Glomerular visceral epithelial cell (primary cell): Measurements from ENCODE around the gene ACOT12.

Experiments
- DNase-seq: peaks from one replicate; pipeline ENCODE4 v3.0.0-alpha.2; 2016; ENCODE audit errors: extremely low spot score

Gene ACOT12

DNA sequence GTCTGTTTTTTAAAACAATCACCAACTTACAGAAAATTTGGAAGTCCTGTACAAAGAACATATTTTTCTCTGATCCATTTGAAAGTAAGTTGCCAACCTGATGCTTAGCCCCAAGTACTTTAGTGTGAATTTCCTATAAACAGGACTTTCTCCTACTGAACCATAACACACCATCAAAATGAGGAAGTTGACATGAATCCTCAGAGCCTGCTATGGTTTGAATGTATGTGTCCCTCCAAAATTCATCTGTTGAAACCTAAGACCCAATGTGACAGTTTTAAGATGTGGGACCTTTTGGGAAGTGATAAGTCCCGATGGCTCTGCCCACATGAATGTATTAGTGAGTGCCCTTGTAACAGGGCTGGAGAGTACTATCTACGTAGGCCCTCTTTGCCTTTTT is 6.4 kb upstream of the ACOT12 start:
- DNase-seq, result no peak

- DNase-seq, result no peak
Observed at GRCh38 chr5:81398741-81399140, 4.8 kb upstream of the ACOT12 start.

DNA sequence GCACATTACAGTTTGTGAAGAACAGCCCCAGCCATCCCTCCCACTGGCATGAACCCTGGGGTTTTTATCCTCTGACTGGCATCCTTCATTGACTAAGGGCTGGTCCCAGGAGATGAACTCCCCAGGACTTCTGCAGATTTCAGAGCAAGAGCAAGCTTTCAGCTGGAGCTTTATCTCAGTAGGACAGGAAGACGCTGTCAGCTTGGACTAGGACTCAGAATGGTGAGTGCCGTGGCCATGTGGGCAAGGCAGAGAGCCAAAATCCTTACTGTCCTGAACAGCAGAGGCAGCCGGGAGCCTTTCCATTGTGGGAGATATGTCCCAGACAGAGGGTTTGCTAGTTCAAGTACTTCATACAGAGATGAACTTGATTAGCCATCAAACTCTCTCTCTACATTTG is 3.2 kb upstream of the ACOT12 start:
- DNase-seq, result peak; percentile 13

DNA sequence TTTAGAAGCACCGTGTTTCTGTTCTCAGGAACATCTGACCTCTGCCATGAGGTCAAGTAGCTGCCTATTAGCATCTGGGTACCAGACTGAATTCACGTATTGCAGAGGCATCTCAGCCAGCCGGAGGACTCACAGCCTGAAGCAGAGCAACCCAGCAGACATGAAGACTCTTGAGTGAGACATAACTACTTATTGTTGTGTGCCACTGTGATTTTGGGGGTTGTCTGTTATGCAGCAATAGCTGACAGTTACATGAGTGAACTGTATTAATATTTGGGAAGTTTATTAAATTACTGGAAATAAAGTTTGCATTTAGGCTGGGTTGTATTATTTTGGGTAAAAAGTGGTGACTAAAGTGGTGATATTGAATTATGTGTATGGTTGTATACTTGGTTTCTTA is 1.3 kb upstream of the ACOT12 start:
- no peak for DNase-seq

DNA sequence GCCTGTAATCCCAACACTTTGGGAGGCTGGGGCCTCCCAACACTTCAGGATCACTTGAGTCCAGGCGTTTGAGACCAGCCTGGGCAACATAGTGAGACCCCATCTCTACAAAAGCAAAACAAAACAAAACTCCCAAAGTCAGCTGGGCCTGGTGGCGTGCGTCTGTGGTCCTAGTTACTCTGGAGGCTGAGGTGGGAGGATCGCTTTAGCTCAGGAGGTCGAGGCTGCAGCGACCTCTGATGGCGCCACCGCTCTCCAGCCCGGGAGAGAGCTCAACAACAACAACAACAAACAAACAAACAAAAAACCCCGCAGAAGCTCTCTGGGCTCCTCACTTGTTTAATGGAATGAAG is 528 bp downstream of the ACOT12 start:
- no peak for DNase-seq

GRCh38 chr5:81389025-81389424 is 4.9 kb downstream of the ACOT12 start:
- DNase-seq, result no peak

DNA sequence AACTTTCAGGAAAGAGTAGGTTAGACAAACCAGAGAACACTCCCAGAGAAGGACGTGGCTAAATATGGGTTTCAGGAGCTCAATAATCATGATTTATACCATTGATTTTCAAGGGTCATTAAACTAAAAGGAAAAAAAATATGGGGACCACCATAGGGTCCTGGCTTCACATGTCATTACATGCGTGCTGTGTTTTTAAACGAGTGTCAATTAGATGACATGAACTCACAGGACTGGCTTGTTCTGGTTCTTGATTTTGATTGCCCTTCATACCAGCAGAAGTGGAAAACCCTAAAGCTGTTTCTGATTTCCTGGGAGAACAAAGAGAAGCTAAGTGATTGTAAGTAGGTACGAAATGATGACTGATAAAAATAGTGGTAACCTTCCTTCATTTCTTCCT is 5.8 kb downstream of the ACOT12 start:
- DNase-seq, result no peak

DNA sequence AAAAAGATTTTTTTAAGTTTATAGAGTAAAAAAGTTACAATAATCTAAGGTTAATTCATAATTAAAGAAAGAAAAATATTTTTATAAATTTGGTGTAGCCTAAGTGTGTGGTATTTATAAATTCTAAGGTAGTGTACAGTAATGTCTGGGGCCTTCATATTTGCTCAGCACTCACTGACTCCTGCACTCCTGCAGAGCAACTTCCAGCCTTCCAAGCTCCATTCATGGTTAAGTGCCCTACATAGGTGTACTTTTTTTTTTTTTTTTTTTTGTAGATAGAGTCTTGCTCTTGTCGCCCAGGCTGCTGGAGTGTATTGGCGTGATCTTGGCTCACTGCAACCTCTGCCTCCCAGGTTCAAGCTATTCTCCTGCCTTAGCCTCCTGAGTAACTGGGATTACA is 10.1 kb downstream of the ACOT12 start:
- no peak for DNase-seq

GRCh38 chr5:81371354-81371876 is 22.5 kb downstream of the ACOT12 start:
- no peak for DNase-seq

- DNase-seq, result no peak
Observed at GRCh38 chr5:81370912-81371311, 23.0 kb downstream of the ACOT12 start.

DNA sequence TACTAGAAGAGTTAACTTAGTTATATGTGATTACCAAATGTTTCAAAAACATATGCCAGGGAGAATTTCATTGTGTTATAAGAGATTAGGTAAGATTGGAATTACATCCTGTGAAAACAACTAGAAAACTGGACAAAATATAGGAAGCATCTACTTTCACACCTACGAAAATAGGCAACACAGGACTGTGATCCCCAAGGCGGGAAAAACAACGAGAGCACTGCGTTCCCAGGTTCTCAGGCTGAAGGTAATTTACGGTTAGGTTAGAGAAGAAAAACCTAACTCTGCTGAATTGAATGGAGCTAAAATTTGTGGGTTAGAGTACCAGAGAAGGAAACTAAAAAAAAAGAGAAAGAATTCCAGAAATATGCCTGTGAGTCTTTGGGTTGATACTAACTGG is 28.4 kb downstream of the ACOT12 start:
- DNase-seq, result no peak

GRCh38 chr5:81363093-81363871 is 30.7 kb downstream of the ACOT12 start:
- DNase-seq, result no peak

DNA sequence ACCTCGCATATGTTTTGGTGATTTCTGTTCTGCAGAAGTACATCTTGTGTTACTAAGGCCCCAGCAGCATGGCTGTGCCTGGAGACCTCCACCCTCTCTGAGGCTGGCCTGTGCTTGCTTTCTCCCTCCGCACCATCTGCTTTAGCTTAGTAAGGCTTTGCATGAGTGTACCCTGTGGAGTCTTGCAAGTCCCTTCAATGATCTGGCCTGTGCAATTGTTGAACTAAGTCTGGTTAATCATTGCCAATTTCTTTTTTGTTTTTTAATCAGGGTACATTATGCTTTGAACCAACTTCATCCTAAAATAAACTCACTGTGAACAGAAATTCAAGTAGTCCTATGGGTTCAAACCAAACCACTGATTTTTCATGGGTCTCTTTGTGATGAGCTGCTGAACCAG is 32.3 kb downstream of the ACOT12 start:
- no peak for DNase-seq

GRCh38 chr5:81360640-81361039 is 33.3 kb downstream of the ACOT12 start:
- DNase-seq, result no peak

DNA sequence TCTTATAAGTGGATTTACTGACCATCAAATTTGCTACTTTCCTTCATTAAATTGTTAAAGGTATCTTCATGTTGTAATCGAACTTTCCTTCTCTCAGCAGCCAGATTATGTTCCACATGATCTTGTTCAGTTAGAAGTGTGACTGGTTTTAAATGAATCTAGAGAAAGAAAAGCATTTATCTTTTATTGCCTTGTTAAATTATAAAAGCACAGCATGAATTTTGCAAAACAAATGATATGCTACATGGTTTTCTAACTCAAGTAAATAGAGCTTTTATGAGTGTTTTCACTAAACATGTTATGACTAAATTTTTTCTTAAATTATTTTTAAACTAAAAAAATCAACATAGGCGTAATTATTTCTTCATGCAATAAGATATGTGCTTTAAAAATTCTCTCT is 34.1 kb downstream of the ACOT12 start:
- no peak for DNase-seq

DNA sequence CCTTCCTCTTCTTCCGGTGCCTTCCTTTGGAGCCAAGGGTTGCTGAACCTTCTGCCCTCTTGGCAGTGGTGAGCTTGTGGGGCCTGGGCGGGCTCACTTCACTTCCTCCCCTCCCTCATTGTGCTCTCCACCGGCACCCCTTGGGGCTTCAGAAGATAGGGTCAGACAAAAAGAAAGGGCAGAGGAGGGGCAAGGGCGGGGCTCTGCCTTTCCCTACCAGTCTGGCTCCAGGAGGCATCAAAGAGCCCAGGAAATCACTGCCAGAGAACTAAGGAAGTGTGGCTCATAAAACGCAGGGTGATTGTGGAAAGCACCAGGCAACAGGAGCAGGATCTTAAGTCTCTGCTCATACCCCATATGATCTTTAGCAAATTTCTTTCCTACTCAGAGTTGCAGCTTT is 34.8 kb downstream of the ACOT12 start:
- DNase-seq, result peak; percentile 4

DNA sequence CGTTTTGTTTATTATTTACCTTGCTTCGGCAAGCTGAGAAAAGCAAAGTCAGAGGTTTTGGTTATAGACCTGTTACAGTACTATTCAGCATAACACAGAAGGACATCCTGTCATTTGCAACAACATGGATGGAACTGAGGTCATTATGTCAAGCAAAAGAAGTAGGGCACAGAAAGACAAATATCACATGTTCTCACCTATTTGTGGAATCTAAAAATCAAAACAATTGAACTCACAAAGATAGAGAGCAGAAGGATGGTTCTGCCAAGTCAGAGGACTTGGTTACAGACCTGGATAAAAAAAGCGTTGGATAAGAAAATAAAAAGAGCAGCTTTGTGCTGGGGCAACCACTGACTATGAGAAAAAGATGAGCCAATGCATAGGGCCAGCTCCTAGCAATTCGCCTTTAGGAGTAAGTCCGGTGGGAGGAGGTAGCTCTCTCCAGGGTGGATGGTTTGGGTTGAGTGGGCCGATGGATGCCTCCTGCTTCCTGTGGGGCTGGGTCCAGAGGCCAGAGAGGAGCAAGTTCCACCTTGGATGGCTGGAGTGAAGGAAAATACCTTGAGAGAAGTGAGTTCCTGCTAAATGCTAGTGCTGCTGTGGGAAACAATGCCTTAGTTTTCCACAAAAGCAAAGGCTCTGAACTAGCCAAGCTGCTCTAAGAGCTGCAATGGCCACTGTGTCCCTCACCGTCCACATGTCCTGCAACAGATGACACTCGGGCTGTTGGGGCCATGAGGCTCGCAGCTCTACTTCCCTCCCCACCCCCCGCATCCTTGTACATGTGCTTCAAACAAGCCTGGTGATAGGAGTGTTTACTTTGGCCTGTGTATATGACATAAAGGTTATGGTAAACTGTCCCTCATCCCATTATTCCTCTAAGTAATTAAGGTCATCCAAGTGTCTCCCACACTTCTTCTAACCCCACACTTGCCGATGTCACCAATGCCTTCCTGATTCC is 38.4 kb downstream of the ACOT12 start:
- no peak for DNase-seq

- no peak for DNase-seq
Observed at GRCh38 chr5:81354093-81354492, 39.8 kb downstream of the ACOT12 start.

- no peak for DNase-seq
Observed at GRCh38 chr5:81353189-81353588, 40.7 kb downstream of the ACOT12 start.

GRCh38 chr5:81350507-81350906 is 43.4 kb downstream of the ACOT12 start:
- no peak for DNase-seq

DNA sequence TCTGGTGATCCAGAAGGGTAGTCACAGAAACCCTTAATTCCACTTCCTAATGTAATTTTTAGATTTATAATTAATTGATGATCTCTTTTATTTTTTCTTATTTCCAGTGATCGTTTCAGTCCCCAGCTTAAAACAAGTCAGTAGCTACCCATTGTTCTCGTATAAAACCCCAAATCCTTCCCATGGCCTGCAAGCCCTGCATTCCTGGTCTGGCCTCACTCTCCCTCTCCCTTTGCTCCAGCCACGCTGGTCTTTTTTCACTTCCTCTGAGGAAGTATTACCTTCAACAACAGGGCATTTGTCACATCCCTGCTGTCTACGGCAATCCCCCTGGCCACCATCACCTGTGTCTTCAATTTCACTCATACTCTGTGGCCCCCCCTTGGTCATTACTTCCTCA is 44.8 kb downstream of the ACOT12 start:
- no peak for DNase-seq

- no peak for DNase-seq
Observed at GRCh38 chr5:81345411-81346003, 48.4 kb downstream of the ACOT12 start.
